HepG2 (cell line): ENCODE results near the gene CKS1B. TPM values are rescaled to one million over a fixed set of nuclear protein-coding genes. Genes with fewer than 3 reads are reported as not detected.
A peak's percentile ranks its signal among the peaks of the same experiment; 100 is the strongest.

ENCODE experiments used
- ATAC-seq: fragments of 200-7000 bp; cut with Tn5 transposase; 3 replicates; pipeline ENCODE4 v1.9.1; 2020; ENCODE audit warnings: mild to moderate bottlenecking, moderate library complexity
- BruUV-seq: library from RNA; stranded (reverse); fragments of 400-500 nt; replicated peaks from 2 replicates; lab custom pipeline; 2021; lab: Mats Ljungman, UMichigan
- CTCF ChIA-PET: fragments of 300-600 bp; formaldehyde crosslinking; extraction: SDS; loops from one replicate; lab custom pipeline; 2021; ENCODE audit warnings: low total read pairs, inconsistent platforms, low intra/inter-chr PET ratio; lab: Yijun Ruan, JAX
- POLR2A ChIA-PET: fragments of 350-600 bp; sonication (Branson Sonifier 250); formaldehyde crosslinking; loops from one replicate; lab custom pipeline; 2020; ENCODE audit warnings: antibody characterized with exemption, inconsistent platforms; lab: Yijun Ruan, JAX
- DNase-seq: peaks from one replicate; pipeline ENCODE4 v3.0.0-alpha.2; 2015; ENCODE audit warnings: low spot score
- FAIRE-seq: peaks from 3 replicates; lab custom pipeline; 2011; peaks lifted over from hg19 to GRCh38; lab: Jason Lieb, UNC
- H2AFZ ChIP-seq: one replicate; pipeline ENCODE4 v1.6.1; 2011; ENCODE audit warnings: low read length, inconsistent platforms
- H3K27ac ChIP-seq: fragments of 300-600 bp; 3 replicates; pipeline ENCODE4 v1.8.0; 2011; ENCODE audit warnings: mixed run types, mild to moderate bottlenecking, mixed read lengths, low read length, inconsistent platforms; ENCODE audit not compliant: insufficient read depth; ENCODE audit errors: extremely low read length
- H3K27me3 ChIP-seq, 2 experiments: fragments of 200-600 bp in 1 of 2; 2 replicates in 1 of 2; 3 replicates in 1 of 2; pipeline versions ENCODE4 v1.6.0 to v1.8.0; 2011; ENCODE audit warnings: low read length in 2 of 2, mild to moderate bottlenecking in 2 of 2, moderate library complexity in 2 of 2, inconsistent platforms in 1 of 2; ENCODE audit not compliant: insufficient read depth in 2 of 2, control insufficient read depth in 1 of 2
- H3K36me3 ChIP-seq, 2 experiments: fragments of 200-600 bp in 1 of 2; replicated peaks in 1 of 2; 2 replicates in 1 of 2; 3 replicates in 1 of 2; pipeline versions ENCODE4 v1.5.1 to v1.8.0; 2011; ENCODE audit warnings: low read length in 2 of 2, inconsistent platforms in 1 of 2; ENCODE audit not compliant: insufficient read depth in 2 of 2, control insufficient read depth in 1 of 2
- H3K4me1 ChIP-seq: 2 replicates; pipeline ENCODE4 v1.5.1; 2012; ENCODE audit warnings: low read length, inconsistent platforms; ENCODE audit not compliant: insufficient read depth
- H3K4me2 ChIP-seq: 2 replicates; pipeline ENCODE4 v1.6.0; 2011; ENCODE audit warnings: low read depth, low read length, inconsistent platforms
- H3K4me3 ChIP-seq, 3 experiments: fragments of 200-600 bp in 1 of 3; sonication (generic), shearing (Covaris generic) in 1 of 3; replicated peaks in 1 of 3; 2 replicates each; pipeline ENCODE4 v1.5.1; 2011 to 2016; ENCODE audit warnings: low read length in 3 of 3, inconsistent platforms in 2 of 3, low read depth in 2 of 3, mild to moderate bottlenecking in 2 of 3, control low read depth in 1 of 3, mixed read lengths in 1 of 3; ENCODE audit not compliant: insufficient read depth in 1 of 3
- H3K79me2 ChIP-seq: one replicate; pipeline ENCODE4 v1.6.1; 2011; ENCODE audit warnings: low read length, inconsistent platforms; ENCODE audit not compliant: insufficient read depth
- H3K9ac ChIP-seq: 2 replicates; pipeline ENCODE4 v1.6.0; 2011; ENCODE audit warnings: mild to moderate bottlenecking, low read depth, low read length, inconsistent platforms; ENCODE audit not compliant: insufficient read depth
- H3K9me3 ChIP-seq: 2 replicates; pipeline ENCODE4 v1.5.1; 2012; ENCODE audit warnings: mild to moderate bottlenecking, low read length
- H4K20me1 ChIP-seq: 2 replicates; pipeline ENCODE4 v1.6.0; 2011; ENCODE audit warnings: inconsistent platforms, mild to moderate bottlenecking, low read length, moderate library complexity; ENCODE audit not compliant: insufficient read depth
- CCDC6 ChIP-seq: sonication (generic); formaldehyde crosslinking; IDR thresholded peaks from 2 replicates; pipeline ENCODE4 v1.8.1; 2022; ENCODE audit warnings: mild to moderate bottlenecking, missing genetic modification reagents, moderate library complexity
- HOXA5 ChIP-seq: sonication (generic); formaldehyde crosslinking; IDR thresholded peaks from 2 replicates; pipeline ENCODE4 v1.4.0; 2020; ENCODE audit warnings: missing genetic modification reagents
- HOXA7 ChIP-seq: sonication (generic); formaldehyde crosslinking; IDR thresholded peaks from 2 replicates; pipeline ENCODE4 v1.8.1; 2022; ENCODE audit warnings: mild to moderate bottlenecking, missing genetic modification reagents, moderate library complexity
- JARID2 ChIP-seq: sonication (generic); formaldehyde crosslinking; IDR thresholded peaks from 2 replicates; pipeline ENCODE4 v1.8.1; 2023; ENCODE audit warnings: missing genetic modification reagents, inconsistent platforms; ENCODE audit not compliant: insufficient replicate concordance
- JUND ChIP-seq: sonication (generic); formaldehyde crosslinking; IDR thresholded peaks from 2 replicates; pipeline ENCODE4 v1.8.0; 2022; ENCODE audit warnings: mild to moderate bottlenecking, missing genetic modification reagents
- KDM5A ChIP-seq: fragments of 200-600 bp; sonication (generic); IDR thresholded peaks from 2 replicates; pipeline ENCODE4 v1.7.0; 2018; ENCODE audit warnings: antibody characterized with exemption, mild to moderate bottlenecking, low read length, borderline replicate concordance
- MED1 ChIP-seq: sonication (generic); formaldehyde crosslinking; IDR thresholded peaks from 2 replicates; pipeline ENCODE4 v1.4.0; 2020; ENCODE audit warnings: missing genetic modification reagents
- MEIS2 ChIP-seq: sonication (generic); formaldehyde crosslinking; IDR thresholded peaks from 2 replicates; pipeline ENCODE4 v1.9.0; 2021; ENCODE audit warnings: mild to moderate bottlenecking, missing genetic modification reagents
- NCOA1 ChIP-seq: sonication (generic); formaldehyde crosslinking; IDR thresholded peaks from 2 replicates; pipeline ENCODE4 v1.9.0; 2021; ENCODE audit warnings: missing genetic modification reagents
- NFE2L1 ChIP-seq: sonication (generic); formaldehyde crosslinking; IDR thresholded peaks from 2 replicates; pipeline ENCODE4 v1.4.0; 2020; ENCODE audit warnings: missing genetic modification reagents, mild to moderate bottlenecking, borderline replicate concordance
- PHB2 ChIP-seq: fragments of 450-650 bp; IDR thresholded peaks from 2 replicates; pipeline ENCODE4 v1.6.1; 2018; ENCODE audit not compliant: partially characterized antibody
- SALL2 ChIP-seq: sonication (generic); formaldehyde crosslinking; IDR thresholded peaks from 2 replicates; pipeline ENCODE4 v1.8.1; 2023; ENCODE audit warnings: mild to moderate bottlenecking, missing genetic modification reagents, inconsistent platforms
- ZNF619 ChIP-seq: sonication (generic); formaldehyde crosslinking; IDR thresholded peaks from 2 replicates; pipeline ENCODE4 v1.4.0; 2020; ENCODE audit warnings: mild to moderate bottlenecking, missing genetic modification reagents
- ZNF660 ChIP-seq: sonication (generic); formaldehyde crosslinking; IDR thresholded peaks from 2 replicates; pipeline ENCODE4 v1.5.1; 2020; ENCODE audit warnings: mild to moderate bottlenecking, low read depth, missing genetic modification reagents, borderline replicate concordance
- ZNF781 ChIP-seq: sonication (generic); formaldehyde crosslinking; IDR thresholded peaks from 2 replicates; pipeline ENCODE4 v1.5.1; 2020; ENCODE audit warnings: borderline replicate concordance, mild to moderate bottlenecking, missing genetic modification reagents; ENCODE audit errors: not compliant biosample characterization
- ZNF891 ChIP-seq: sonication (generic); formaldehyde crosslinking; IDR thresholded peaks from 2 replicates; pipeline ENCODE4 v1.5.0; 2020; ENCODE audit warnings: mild to moderate bottlenecking, missing genetic modification reagents
- WGBS: methylation state at CpG from one replicate; pipeline ENCODE4 v1.1.6; 2017; ENCODE audit warnings: low lambda C conversion rate; 5-methylcytosine and 5-hydroxymethylcytosine counted together
- in situ Hi-C: cut with HindIII; loops from 2 replicates; pipeline ENCODE4 v1.10.0; 2017; ENCODE audit warnings: low pct_unique_long_range_greater_than_20kb; ENCODE audit not compliant: extremely low pct_ligation_motif_present
- intact Hi-C: fragments of 100-400 bp; cut with micrococcal nuclease; formaldehyde crosslinking; loops from one replicate; pipeline ENCODE4 v1.10.0; 2022; ENCODE audit not compliant: unreplicated experiment
- polyA plus RNA-seq, 8 experiments: library from polyadenylated mRNA; depleted of rRNA in 3 of 8; stranded (reverse) in 7 of 8; unstranded in 1 of 8; fragments of >200 nt; fragmentation: Illumina TruSeq in 4 of 8; extraction: Trizol in 4 of 8; gene quantifications; 2 replicates each; pipeline versions ENCODE4 v1.2.1 to v1.2.3, GENCODE V29; 2011 to 2016; ENCODE audit warnings: low read depth in 4 of 8, missing spikeins in 1 of 8, mixed read lengths in 1 of 8; ENCODE audit not compliant: insufficient read depth in 1 of 8
- total RNA-seq, 5 experiments: library from RNA; depleted of rRNA; stranded (reverse); fragments of >200 nt; fragmentation: Illumina TruSeq; extraction: Trizol; gene quantifications; 2 replicates each; pipeline ENCODE4 v1.2.3, GENCODE V29; 2016; ENCODE audit warnings: low read depth in 1 of 5
- TF ChIP-seq, protein P1 (sequence below): sonication (generic); formaldehyde crosslinking; IDR thresholded peaks from 2 replicates; pipeline ENCODE4 v1.4.0; 2020; ENCODE audit warnings: mild to moderate bottlenecking, missing genetic modification reagents, borderline replicate concordance
- TF ChIP-seq, protein P2 (sequence below): sonication (generic); formaldehyde crosslinking; IDR thresholded peaks from 2 replicates; pipeline ENCODE4 v1.4.0; 2020; ENCODE audit warnings: missing genetic modification reagents
- TF ChIP-seq, protein P3 (sequence below): sonication (generic); formaldehyde crosslinking; IDR thresholded peaks from 2 replicates; pipeline ENCODE4 v1.4.0; 2020; ENCODE audit warnings: missing genetic modification reagents, borderline replicate concordance

Gene CKS1B
- total and polyA plus RNA-seq, 2 of the 13 experiments (the other 11 are each of a cell fraction or from before 2014, with no cell fraction given) = 217 to 222 TPM

DNA sequence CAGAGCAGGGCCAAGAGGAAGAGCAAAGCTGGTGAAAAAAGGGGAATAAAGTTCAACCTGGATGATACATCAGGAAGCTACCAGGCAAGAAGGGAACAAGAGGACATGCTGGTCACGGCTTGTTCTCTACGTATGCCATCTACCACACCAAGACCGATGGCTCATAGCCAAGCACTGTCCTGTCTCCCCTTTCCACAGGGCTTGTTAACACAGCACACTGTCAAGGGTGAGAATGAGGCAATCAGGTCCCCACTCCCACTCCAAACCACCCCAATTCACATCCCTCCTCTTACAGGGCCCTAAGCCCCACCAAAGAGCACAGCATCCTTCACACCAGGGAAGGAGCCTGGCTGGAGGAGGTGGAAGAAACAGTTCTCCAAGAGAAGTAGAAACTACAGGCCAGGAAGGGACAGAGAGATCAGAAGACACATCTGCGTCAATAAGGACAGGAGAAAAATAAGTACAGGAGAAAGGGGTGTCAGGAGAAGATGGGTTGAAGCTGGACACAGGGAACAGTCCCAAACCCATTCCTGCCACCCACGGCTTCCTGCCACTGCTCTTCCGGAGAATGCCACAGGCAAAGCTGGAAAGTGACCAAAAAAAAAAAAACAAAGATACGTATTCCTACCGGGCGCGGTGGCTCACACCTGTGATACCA, 3.0 kb upstream of the CKS1B start:
- intact Hi-C loops = no loop called here
- no peaks in the 10 kb centered on the region; a peak in 1 of 5 replicates for H3K27me3 ChIP-seq
- H3K36me3 ChIP-seq = peaks cover 13 to 26% of the 10 kb centered on the region in 2 experiments; a peak in 4 of 5 replicates
- 82% methylated on average over 10 of the region's 10 CpGs for WGBS
- FAIRE-seq (no peak), DNase-seq (no peak), ATAC-seq (no peak)
- H2AFZ ChIP-seq = no peak overlapping the region
- peak overlapping the region in 1 of 3 experiments; percentile 75; a peak in 2 of 6 replicates for H3K4me3 ChIP-seq
- no peaks in the 10 kb centered on the region for H4K20me1 ChIP-seq
- H3K4me2 ChIP-seq = peak overlapping the region; percentile 100
- no TSS peak for BruUV-seq
- H3K9ac ChIP-seq = peak overlapping the region; percentile 63
- H3K79me2 ChIP-seq = peaks cover 59% of the 10 kb centered on the region
- ChIA-PET POLR2A (interaction anchor here (0.8 to 6.6 kb wide), 23 partner anchors 10 to 155 kb away, joined by 3 to 148 read pairs (median 7); partner anchors contain the start of genes FLAD1, LENEP, PBXIP1 and PMVK), CTCF (no interaction called here)
- peaks cover 62% of the 10 kb centered on the region for H3K4me1 ChIP-seq
- no peaks in the 10 kb centered on the region for H3K9me3 ChIP-seq
- in situ Hi-C loops = no loop called here
- H3K27ac ChIP-seq = peak overlapping the region; percentile 100
- TF ChIP-seq, protein P1, sequence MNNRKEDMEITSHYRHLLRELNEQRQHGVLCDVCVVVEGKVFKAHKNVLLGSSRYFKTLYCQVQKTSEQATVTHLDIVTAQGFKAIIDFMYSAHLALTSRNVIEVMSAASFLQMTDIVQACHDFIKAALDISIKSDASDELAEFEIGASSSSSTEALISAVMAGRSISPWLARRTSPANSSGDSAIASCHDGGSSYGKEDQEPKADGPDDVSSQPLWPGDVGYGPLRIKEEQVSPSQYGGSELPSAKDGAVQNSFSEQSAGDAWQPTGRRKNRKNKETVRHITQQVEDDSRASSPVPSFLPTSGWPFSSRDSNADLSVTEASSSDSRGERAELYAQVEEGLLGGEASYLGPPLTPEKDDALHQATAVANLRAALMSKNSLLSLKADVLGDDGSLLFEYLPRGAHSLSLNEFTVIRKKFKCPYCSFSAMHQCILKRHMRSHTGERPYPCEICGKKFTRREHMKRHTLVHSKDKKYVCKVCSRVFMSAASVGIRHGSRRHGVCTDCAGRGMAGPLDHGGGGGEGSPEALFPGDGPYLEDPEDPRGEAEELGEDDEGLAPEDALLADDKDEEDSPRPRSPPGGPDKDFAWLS = no peak
- TF ChIP-seq HOXA7 (CRISPR knock-in tag) (no peak), NFE2L1 (CRISPR knock-in tag) (no peak), KDM5A (no peak), JUND (CRISPR knock-in tag) (no peak), PHB2 (no peak), ZNF891 (no peak), JARID2 (CRISPR knock-in tag) (no peak), ZNF660 (CRISPR knock-in tag) (no peak), HOXA5 (no peak), ZNF781 (peak; percentile 13), MEIS2 (CRISPR knock-in tag) (0 out of 2 replicates have a peak, but pooled peaks have one; percentile 34), ZNF619 (CRISPR knock-in tag) (0 out of 2 replicates have a peak, but pooled peaks have one; percentile 44), CCDC6 (no peak), SALL2 (no peak), MED1 (CRISPR knock-in tag) (no peak), NCOA1 (CRISPR knock-in tag) (no peak)
- TF ChIP-seq, protein P2, sequence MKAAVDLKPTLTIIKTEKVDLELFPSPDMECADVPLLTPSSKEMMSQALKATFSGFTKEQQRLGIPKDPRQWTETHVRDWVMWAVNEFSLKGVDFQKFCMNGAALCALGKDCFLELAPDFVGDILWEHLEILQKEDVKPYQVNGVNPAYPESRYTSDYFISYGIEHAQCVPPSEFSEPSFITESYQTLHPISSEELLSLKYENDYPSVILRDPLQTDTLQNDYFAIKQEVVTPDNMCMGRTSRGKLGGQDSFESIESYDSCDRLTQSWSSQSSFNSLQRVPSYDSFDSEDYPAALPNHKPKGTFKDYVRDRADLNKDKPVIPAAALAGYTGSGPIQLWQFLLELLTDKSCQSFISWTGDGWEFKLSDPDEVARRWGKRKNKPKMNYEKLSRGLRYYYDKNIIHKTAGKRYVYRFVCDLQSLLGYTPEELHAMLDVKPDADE (CRISPR knock-in tag) = no peak
- TF ChIP-seq, protein P3, sequence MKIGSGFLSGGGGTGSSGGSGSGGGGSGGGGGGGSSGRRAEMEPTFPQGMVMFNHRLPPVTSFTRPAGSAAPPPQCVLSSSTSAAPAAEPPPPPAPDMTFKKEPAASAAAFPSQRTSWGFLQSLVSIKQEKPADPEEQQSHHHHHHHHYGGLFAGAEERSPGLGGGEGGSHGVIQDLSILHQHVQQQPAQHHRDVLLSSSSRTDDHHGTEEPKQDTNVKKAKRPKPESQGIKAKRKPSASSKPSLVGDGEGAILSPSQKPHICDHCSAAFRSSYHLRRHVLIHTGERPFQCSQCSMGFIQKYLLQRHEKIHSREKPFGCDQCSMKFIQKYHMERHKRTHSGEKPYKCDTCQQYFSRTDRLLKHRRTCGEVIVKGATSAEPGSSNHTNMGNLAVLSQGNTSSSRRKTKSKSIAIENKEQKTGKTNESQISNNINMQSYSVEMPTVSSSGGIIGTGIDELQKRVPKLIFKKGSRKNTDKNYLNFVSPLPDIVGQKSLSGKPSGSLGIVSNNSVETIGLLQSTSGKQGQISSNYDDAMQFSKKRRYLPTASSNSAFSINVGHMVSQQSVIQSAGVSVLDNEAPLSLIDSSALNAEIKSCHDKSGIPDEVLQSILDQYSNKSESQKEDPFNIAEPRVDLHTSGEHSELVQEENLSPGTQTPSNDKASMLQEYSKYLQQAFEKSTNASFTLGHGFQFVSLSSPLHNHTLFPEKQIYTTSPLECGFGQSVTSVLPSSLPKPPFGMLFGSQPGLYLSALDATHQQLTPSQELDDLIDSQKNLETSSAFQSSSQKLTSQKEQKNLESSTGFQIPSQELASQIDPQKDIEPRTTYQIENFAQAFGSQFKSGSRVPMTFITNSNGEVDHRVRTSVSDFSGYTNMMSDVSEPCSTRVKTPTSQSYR (CRISPR knock-in tag) = no peak
